GM10248 (cell line): ENCODE results near the gene NSD1.

ENCODE experiments used
- CTCF ChIA-PET: fragments of 300-600 bp; sonication (Branson Sonifier 250); formaldehyde crosslinking; extraction: SDS; loops from one replicate; lab custom pipeline; 2021; ENCODE audit warnings: antibody characterized with exemption; lab: Yijun Ruan, JAX
- POLR2A ChIA-PET: fragments of 350-650 bp; sonication (Branson Sonifier 250); formaldehyde crosslinking; extraction: SDS; loops from one replicate; lab custom pipeline; 2020; ENCODE audit warnings: antibody characterized with exemption; lab: Yijun Ruan, JAX
- DNase-seq: peaks from one replicate; pipeline ENCODE4 v3.0.0; 2012; ENCODE audit errors: extremely low spot score
- CTCF ChIP-seq: IDR thresholded peaks from 2 replicates; pipeline ENCODE4 v1.5.1; 2012; ENCODE audit warnings: mild to moderate bottlenecking, low read depth; ENCODE audit errors: extremely low read depth, missing control alignments, control extremely low read depth

NSD1 gene

GRCh38 chr5:177333420-177334154, 200.0 kb downstream of the NSD1 start:
- DNase-seq, result no peak
- CTCF ChIA-PET, result interaction anchor here (1.1 to 2.1 kb wide), 4 partner anchors 18 to 28 kb away, joined by 3 to 9 read pairs (median 5); partner anchors contain the start of gene LMAN2
- no peak for TF ChIP-seq CTCF
- POLR2A ChIA-PET, result no interaction called here

DNA sequence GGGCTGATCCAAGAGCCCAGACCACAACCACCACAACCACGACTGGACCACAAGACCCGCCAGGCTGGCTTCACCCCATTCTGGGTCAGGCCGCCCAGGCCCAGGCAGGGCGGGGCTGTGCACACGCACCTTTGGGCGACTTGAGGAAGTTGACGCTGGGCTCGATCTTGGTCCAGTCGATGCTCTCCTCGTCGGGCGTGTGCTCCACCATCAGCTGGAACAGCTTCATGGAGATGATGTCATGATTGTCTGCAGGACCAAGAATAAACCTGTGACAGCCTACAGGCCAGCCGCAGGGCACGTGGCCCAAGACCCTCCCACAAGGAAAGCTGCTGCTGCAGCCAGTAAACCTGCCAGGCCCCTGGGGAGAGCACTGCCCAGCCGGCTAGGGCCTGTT, 200.6 kb downstream of the NSD1 start:
- POLR2A ChIA-PET, result no interaction called here
- no peak for TF ChIP-seq CTCF
- no peak for DNase-seq
- CTCF ChIA-PET, result interaction anchor here (1.1 to 2.1 kb wide), 4 partner anchors 18 to 35 kb away, joined by 3 to 9 read pairs (median 5); partner anchors contain the start of gene LMAN2

DNA sequence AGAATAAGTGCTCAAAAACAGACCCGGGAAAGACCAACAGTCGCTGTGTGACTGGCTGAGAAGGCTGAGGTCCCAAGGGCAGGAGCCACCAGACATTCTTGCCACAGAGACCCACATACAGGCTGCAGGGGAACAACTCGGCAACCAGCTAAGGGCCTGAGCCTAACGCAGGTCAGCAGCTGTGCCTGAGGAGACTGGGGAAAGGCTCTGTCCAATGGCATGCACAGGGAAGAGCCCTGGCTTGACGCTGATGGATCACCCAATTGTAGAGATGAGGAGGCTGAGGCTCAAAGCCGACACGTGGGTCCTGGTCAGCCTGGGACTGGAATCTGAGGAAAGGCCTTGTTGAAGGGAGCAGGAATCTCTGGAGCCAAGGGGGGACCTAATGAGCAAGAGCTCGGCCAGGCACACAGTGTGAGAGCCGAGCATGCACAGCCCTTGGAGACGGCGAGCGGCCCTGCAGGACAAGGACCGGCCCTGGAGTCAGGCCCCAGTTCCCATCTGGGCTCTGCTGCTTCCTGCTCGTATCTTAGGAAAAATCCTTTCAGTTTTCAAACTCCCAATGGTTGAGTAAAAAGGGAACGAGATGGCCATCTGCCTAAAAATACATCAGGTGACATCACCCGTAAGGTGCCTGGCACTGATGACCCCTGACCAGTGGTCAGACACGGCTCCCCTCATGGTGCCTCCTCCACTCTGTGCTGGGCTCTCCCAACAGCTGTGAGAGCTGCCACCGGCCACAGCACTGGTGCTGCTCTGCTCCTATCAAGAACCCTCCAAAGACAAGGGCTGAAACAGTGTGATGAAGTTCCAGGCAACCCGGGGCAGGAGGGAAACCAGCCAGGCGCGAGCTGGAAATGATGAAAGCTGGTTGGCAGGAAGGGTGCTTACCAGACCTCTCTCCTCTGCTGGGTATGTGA, 201.5 kb downstream of the NSD1 start:
- CTCF ChIA-PET, result interaction anchor here (1.0 to 2.1 kb wide), 7 partner anchors 17 to 221 kb away, joined by 3 to 11 read pairs (median 4); partner anchors contain the start of gene LMAN2

GRCh38 chr5:177335701-177336065, 202.1 kb downstream of the NSD1 start:
- TF ChIP-seq CTCF, result no peak
- no peak for DNase-seq
- ChIA-PET CTCF (interaction anchor here (1.0 to 2.1 kb wide), 9 partner anchors 11 to 222 kb away, joined by 3 to 11 read pairs (median 3); partner anchors contain the start of genes PRELID1 and RAB24), POLR2A (no interaction called here)

More for the DNA sequence above, 201.5 kb downstream of the NSD1 start:
- POLR2A ChIA-PET, result no interaction called here
- no peak for DNase-seq
- TF ChIP-seq CTCF, result no peak

- POLR2A ChIA-PET, result no interaction called here
- no peak for DNase-seq
- TF ChIP-seq CTCF, result peak; percentile 31
- CTCF ChIA-PET, result interaction anchor here (1.0 to 2.1 kb wide), 9 partner anchors 11 to 222 kb away, joined by 3 to 11 read pairs (median 3); partner anchors contain the start of genes PRELID1 and RAB24
These were observed 202.5 kb downstream of the NSD1 start for GRCh38 chr5:177336112-177336511.

GRCh38 chr5:177336603-177337494, 203.3 kb downstream of the NSD1 start:
- no peak for DNase-seq
- POLR2A ChIA-PET, result no interaction called here
- CTCF ChIA-PET, result interaction anchor here (1.0 to 2.1 kb wide), 7 partner anchors 10 to 223 kb away, joined by 3 to 11 read pairs (median 3); partner anchors contain the start of genes PRELID1 and RAB24
- TF ChIP-seq CTCF, result no peak
